ENCODE results near the gene DUSP10. TPM values are rescaled to one million over a fixed set of nuclear protein-coding genes. Genes with fewer than 3 reads are reported as not detected.

The DUSP10 gene
- polyA plus RNA-seq, 1 experiment = 35.9 TPM

DNA sequence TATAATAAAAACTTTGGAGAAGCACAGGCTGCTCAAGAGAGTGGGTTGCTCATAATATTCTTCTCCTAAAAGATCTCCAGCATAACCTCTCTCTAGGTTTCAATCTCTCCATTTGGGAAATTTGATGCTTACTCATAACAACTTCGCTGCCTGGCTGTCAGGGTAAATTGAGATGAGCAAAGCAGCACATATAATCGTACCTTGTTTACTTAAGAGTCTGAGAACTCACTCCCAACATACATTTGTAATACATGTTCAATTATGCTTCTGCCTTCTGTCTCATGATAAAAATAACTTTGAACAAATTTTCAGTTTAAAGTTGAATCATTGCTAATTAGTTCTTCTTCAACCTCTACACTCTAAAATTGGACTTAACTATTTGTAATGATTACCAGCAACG is 68.9 kb downstream of the DUSP10 start:
- Histone ChIP-seq H3K27ac (ENCODE audit: low read depth, low read length) (no peak overlapping the region), H3K4me3 (ENCODE audit: low read depth, low read length) (no peak overlapping the region), H3K9me3 (ENCODE audit: control insufficient read depth, insufficient read depth, low read length) (no peaks in the 10 kb centered on the region), H3K27me3 (ENCODE audit: control insufficient read depth, insufficient read depth, low read length) (no peaks in the 10 kb centered on the region)
- ChIA-PET CTCF (no interaction called here), POLR2A (no interaction called here)
- TF ChIP-seq, protein P1, sequence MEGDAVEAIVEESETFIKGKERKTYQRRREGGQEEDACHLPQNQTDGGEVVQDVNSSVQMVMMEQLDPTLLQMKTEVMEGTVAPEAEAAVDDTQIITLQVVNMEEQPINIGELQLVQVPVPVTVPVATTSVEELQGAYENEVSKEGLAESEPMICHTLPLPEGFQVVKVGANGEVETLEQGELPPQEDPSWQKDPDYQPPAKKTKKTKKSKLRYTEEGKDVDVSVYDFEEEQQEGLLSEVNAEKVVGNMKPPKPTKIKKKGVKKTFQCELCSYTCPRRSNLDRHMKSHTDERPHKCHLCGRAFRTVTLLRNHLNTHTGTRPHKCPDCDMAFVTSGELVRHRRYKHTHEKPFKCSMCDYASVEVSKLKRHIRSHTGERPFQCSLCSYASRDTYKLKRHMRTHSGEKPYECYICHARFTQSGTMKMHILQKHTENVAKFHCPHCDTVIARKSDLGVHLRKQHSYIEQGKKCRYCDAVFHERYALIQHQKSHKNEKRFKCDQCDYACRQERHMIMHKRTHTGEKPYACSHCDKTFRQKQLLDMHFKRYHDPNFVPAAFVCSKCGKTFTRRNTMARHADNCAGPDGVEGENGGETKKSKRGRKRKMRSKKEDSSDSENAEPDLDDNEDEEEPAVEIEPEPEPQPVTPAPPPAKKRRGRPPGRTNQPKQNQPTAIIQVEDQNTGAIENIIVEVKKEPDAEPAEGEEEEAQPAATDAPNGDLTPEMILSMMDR (IDR thresholded peaks at IDR 0.05; ENCODE audit: low read depth, low read length) = no peak
- no peak for DNase-seq (ENCODE audit: low read depth, low spot score)

DNA sequence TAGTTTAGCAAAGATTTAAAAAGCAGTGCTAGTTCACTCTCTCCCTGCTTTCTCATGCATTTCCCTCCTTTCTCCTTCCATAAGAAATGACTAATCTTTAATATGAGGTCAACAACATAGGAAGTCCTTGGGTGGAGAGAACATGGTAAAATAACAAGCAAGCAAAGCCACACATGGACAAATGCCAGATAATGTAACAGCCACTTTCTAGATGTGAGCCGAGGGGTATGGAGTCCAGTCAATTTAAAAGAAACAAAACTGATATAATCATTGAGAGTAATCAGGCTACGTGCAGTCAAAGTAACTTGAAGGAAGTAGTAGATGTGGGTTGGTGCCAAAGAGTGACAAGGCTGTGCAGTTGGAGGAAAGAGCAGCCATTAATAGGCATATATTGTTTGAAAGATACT is 69.6 kb downstream of the DUSP10 start:
- ChIA-PET POLR2A (no interaction called here), CTCF (no interaction called here)
- H3K4me3 ChIP-seq (ENCODE audit: low read depth, low read length) = no peak overlapping the region
- TF ChIP-seq, protein P1 (IDR thresholded peaks at IDR 0.05; ENCODE audit: low read depth, low read length) = no peak
- peak; percentile 26 for DNase-seq (ENCODE audit: low read depth, low spot score)
- no peaks in the 10 kb centered on the region for H3K9me3 ChIP-seq (ENCODE audit: control insufficient read depth, insufficient read depth, low read length)
- H3K27ac ChIP-seq (ENCODE audit: low read depth, low read length) = no peak overlapping the region
- no peaks in the 10 kb centered on the region for H3K27me3 ChIP-seq (ENCODE audit: control insufficient read depth, insufficient read depth, low read length)

DNA sequence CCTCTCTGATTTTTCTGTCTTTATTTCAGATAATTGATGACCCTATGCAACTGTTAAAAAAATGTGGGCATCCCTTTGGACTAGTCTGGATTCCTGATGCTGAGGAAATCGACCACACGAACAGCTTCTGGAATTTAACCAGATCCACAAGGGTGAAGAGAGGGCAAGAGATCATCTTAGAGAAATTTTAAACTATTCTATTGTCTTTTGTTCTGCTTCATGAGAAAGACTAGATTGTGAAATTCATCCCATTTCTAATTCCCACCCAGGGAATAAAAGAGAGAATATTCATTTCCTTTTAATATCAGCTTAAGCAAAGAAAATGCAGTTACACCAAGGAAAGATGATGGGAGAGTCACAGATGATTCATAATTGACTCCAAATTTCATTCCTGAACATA is 71.8 kb downstream of the DUSP10 start:
- no peak overlapping the region for H3K4me3 ChIP-seq (ENCODE audit: low read depth, low read length)
- no peak for DNase-seq (ENCODE audit: low read depth, low spot score)
- ChIA-PET CTCF (interaction anchor here (1.0 kb wide), 1 partner anchor 126 kb away, joined by 3 read pairs; no protein-coding TSS in a partner anchor), POLR2A (interaction anchor here (0.8 kb wide), 1 partner anchor 231 kb away, joined by 8 read pairs; no protein-coding TSS in a partner anchor)
- no peak overlapping the region for H3K27ac ChIP-seq (ENCODE audit: low read depth, low read length)
- TF ChIP-seq, protein P1 (IDR thresholded peaks at IDR 0.05; ENCODE audit: low read depth, low read length) = no peak
- H3K9me3 ChIP-seq (ENCODE audit: control insufficient read depth, insufficient read depth, low read length) = no peaks in the 10 kb centered on the region
- no peaks in the 10 kb centered on the region for H3K27me3 ChIP-seq (ENCODE audit: control insufficient read depth, insufficient read depth, low read length)

DNA sequence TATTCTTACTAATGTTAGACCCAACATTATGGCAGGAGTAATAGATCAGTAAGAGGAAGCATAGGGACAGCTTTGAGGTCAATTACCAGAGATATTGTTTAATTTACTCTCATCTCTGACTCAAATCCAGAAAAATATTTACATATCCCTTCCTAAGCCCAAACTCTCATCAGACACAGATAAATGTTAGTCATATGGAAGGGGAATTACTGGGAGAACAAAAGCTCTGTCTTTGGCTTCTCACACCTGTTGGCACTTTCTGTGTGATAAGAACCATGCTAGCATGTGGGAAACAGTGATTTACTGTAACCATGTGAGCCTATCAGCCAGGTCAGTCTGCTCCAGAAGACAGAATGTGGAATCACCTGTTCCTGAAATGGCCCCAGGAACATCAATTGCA is 72.4 kb downstream of the DUSP10 start:
- H3K9me3 ChIP-seq (ENCODE audit: control insufficient read depth, insufficient read depth, low read length) = no peaks in the 10 kb centered on the region
- TF ChIP-seq, protein P1 (IDR thresholded peaks at IDR 0.05; ENCODE audit: low read depth, low read length) = no peak
- POLR2A ChIA-PET = no interaction called here
- H3K4me3 ChIP-seq (ENCODE audit: low read depth, low read length) = no peak overlapping the region
- CTCF ChIA-PET = no interaction called here
- no peak overlapping the region for H3K27ac ChIP-seq (ENCODE audit: low read depth, low read length)
- H3K27me3 ChIP-seq (ENCODE audit: control insufficient read depth, insufficient read depth, low read length) = no peaks in the 10 kb centered on the region
- no peak for DNase-seq (ENCODE audit: low read depth, low spot score)

DNA sequence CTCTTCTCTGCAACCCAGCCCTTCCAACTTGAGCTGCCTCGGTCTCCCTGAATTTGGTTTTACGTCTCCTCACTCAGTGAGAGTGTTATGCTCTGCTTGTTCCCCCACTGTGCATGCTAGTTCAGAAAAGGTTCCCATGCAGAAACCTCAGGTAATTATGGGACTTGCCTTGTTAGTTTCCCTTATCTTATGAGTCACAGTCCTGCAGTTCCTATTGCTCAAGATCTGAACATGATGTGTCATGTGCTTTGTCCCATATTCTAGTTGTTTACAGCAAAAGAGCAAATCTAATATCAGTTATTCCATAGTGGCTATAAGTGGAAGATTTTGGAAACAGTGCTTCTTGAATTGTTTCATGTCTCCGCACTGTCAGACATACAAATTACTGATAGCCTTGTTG is 74.4 kb downstream of the DUSP10 start:
- Histone ChIP-seq H3K27ac (ENCODE audit: low read depth, low read length) (no peak overlapping the region), H3K27me3 (ENCODE audit: control insufficient read depth, insufficient read depth, low read length) (no peaks in the 10 kb centered on the region), H3K4me3 (ENCODE audit: low read depth, low read length) (no peak overlapping the region), H3K9me3 (ENCODE audit: control insufficient read depth, insufficient read depth, low read length) (no peaks in the 10 kb centered on the region)
- no peak for DNase-seq (ENCODE audit: low read depth, low spot score)
- POLR2A ChIA-PET = no interaction called here
- CTCF ChIA-PET = no interaction called here
- TF ChIP-seq, protein P1 (IDR thresholded peaks at IDR 0.05; ENCODE audit: low read depth, low read length) = no peak

Data from AG04450 (cell line).